HEK293 (cell line): ENCODE data around the gene MELTF.

Source experiments
- CTCF ChIA-PET: fragments of 350-600 bp; formaldehyde crosslinking; extraction: SDS; loops from one replicate; lab custom pipeline; 2021; ENCODE audit warnings: antibody characterized with exemption; lab: Yijun Ruan, JAX
- POLR2A ChIA-PET: fragments of 300-600 bp; formaldehyde crosslinking; extraction: SDS; loops from one replicate; lab custom pipeline; 2020; ENCODE audit warnings: antibody characterized with exemption, inconsistent platforms; lab: Yijun Ruan, JAX
- H3K27ac ChIP-seq: fragments of 200-500 bp; sonication (Bioruptor generic); 2 replicates; pipeline ENCODE4 v1.5.1; 2014; ENCODE audit warnings: low read depth, low read length, control low read depth, inconsistent platforms; ENCODE audit errors: extremely low read depth
- H3K36me3 ChIP-seq, 2 experiments: fragments of 200-500 bp in 1 of 2; sonication (Bioruptor generic) in 1 of 2; 1 replicate in 1 of 2; 2 replicates in 1 of 2; pipeline ENCODE4 v1.5.1; 2014 to 2017; ENCODE audit warnings: inconsistent platforms in 2 of 2, low read length in 2 of 2; ENCODE audit not compliant: control insufficient read depth in 2 of 2, insufficient read depth in 1 of 2
- H3K4me1 ChIP-seq: fragments of 200-500 bp; sonication (Bioruptor generic); 2 replicates; pipeline ENCODE4 v1.5.1; 2014; ENCODE audit warnings: mild to moderate bottlenecking, low read length, inconsistent platforms; ENCODE audit not compliant: control insufficient read depth, insufficient read depth
- H3K4me3 ChIP-seq: 2 replicates; pipeline ENCODE4 v1.5.1; 2011; ENCODE audit warnings: low read depth, mild to moderate bottlenecking, control low read depth, low read length, moderate library complexity
- H3K9me3 ChIP-seq: fragments of 200-500 bp; sonication (Bioruptor generic); 2 replicates; pipeline ENCODE4 v1.5.1; 2014; ENCODE audit warnings: low read depth, low read length, inconsistent platforms; ENCODE audit not compliant: control insufficient read depth, insufficient read depth
- EGR2 ChIP-seq: fragments of 450-650 bp; formaldehyde crosslinking; IDR thresholded peaks from 2 replicates; pipeline ENCODE4 v1.5.1; 2016; ENCODE audit warnings: low read depth, missing biosample characterization, missing genetic modification characterization
- GLIS2 ChIP-seq: fragments of 450-650 bp; formaldehyde crosslinking; IDR thresholded peaks from 2 replicates; pipeline ENCODE4 v1.5.1; 2016; ENCODE audit warnings: missing biosample characterization, missing genetic modification characterization
- HOXA7 ChIP-seq: sonication (generic); formaldehyde crosslinking; IDR thresholded peaks from 2 replicates; pipeline ENCODE4 v1.8.1; 2022; ENCODE audit warnings: missing genetic modification reagents, borderline replicate concordance
- KLF1 ChIP-seq: fragments of 450-650 bp; formaldehyde crosslinking; IDR thresholded peaks from 2 replicates; pipeline ENCODE4 v1.5.1; 2016; ENCODE audit warnings: missing biosample characterization, missing genetic modification characterization
- KLF16 ChIP-seq: fragments of 450-650 bp; formaldehyde crosslinking; IDR thresholded peaks from 2 replicates; pipeline ENCODE4 v1.5.1; 2017; ENCODE audit warnings: missing biosample characterization, missing genetic modification characterization
- MZF1 ChIP-seq: fragments of 450-650 bp; formaldehyde crosslinking; IDR thresholded peaks from 2 replicates; pipeline ENCODE4 v1.5.1; 2017; ENCODE audit warnings: missing biosample characterization, missing genetic modification characterization, borderline replicate concordance
- SCRT1 ChIP-seq: fragments of 450-650 bp; formaldehyde crosslinking; IDR thresholded peaks from 2 replicates; pipeline ENCODE4 v1.5.1; 2016; ENCODE audit warnings: missing biosample characterization, missing genetic modification characterization, borderline replicate concordance
- ZBTB17 ChIP-seq: fragments of 450-650 bp; formaldehyde crosslinking; IDR thresholded peaks from 2 replicates; pipeline ENCODE4 v1.5.1; 2016; ENCODE audit warnings: missing biosample characterization, missing genetic modification characterization
- ZFP41 ChIP-seq: fragments of 450-650 bp; formaldehyde crosslinking; IDR thresholded peaks from 2 replicates; pipeline ENCODE4 v1.5.1; 2016; ENCODE audit warnings: missing biosample characterization, missing genetic modification characterization, borderline replicate concordance
- ZNF138 ChIP-seq: fragments of 450-650 bp; formaldehyde crosslinking; IDR thresholded peaks from 2 replicates; pipeline ENCODE4 v1.5.1; 2016; ENCODE audit warnings: missing biosample characterization, missing genetic modification characterization, borderline replicate concordance
- ZNF239 ChIP-seq: fragments of 450-650 bp; formaldehyde crosslinking; IDR thresholded peaks from 2 replicates; pipeline ENCODE4 v1.5.1; 2016; ENCODE audit warnings: missing biosample characterization, missing genetic modification characterization
- ZNF311 ChIP-seq: fragments of 450-650 bp; formaldehyde crosslinking; IDR thresholded peaks from 2 replicates; pipeline ENCODE4 v1.5.1; 2017; ENCODE audit warnings: missing biosample characterization, missing genetic modification characterization, borderline replicate concordance
- ZNF37A ChIP-seq: fragments of 450-650 bp; IDR thresholded peaks from 2 replicates; pipeline ENCODE4 v1.5.1; 2018; ENCODE audit warnings: missing biosample characterization, missing genetic modification characterization
- ZNF394 ChIP-seq: fragments of 450-650 bp; formaldehyde crosslinking; IDR thresholded peaks from 2 replicates; pipeline ENCODE4 v1.5.1; 2016; ENCODE audit warnings: missing biosample characterization, missing genetic modification characterization, mild to moderate bottlenecking, moderate library complexity, borderline replicate concordance
- ZNF558 ChIP-seq: fragments of 450-650 bp; formaldehyde crosslinking; IDR thresholded peaks from 2 replicates; pipeline ENCODE4 v1.5.1; 2016; ENCODE audit warnings: missing biosample characterization, missing genetic modification characterization
- ZNF626 ChIP-seq: fragments of 450-650 bp; sonication (Bioruptor Pico); formaldehyde crosslinking; IDR thresholded peaks from 2 replicates; pipeline ENCODE4 v1.5.1; 2018; ENCODE audit warnings: missing biosample characterization, missing genetic modification characterization, inconsistent platforms
- ZNF670 ChIP-seq: fragments of 450-650 bp; formaldehyde crosslinking; IDR thresholded peaks from 2 replicates; pipeline ENCODE4 v1.5.1; 2016; ENCODE audit warnings: missing biosample characterization, missing genetic modification characterization, low read depth
- ZNF677 ChIP-seq: fragments of 450-650 bp; IDR thresholded peaks from 2 replicates; pipeline ENCODE4 v1.5.0; 2018; ENCODE audit warnings: missing biosample characterization, mild to moderate bottlenecking, missing genetic modification characterization, moderate library complexity
- TF ChIP-seq, protein P1 (sequence below): fragments of 450-650 bp; formaldehyde crosslinking; IDR thresholded peaks from 2 replicates; pipeline ENCODE4 v1.5.1; 2017; ENCODE audit warnings: missing biosample characterization, missing genetic modification characterization
- TF ChIP-seq, protein P2 (sequence below): fragments of 450-650 bp; formaldehyde crosslinking; IDR thresholded peaks from 2 replicates; pipeline ENCODE4 v1.5.1; 2016; ENCODE audit warnings: missing biosample characterization, missing genetic modification characterization, borderline replicate concordance

The MELTF gene

DNA sequence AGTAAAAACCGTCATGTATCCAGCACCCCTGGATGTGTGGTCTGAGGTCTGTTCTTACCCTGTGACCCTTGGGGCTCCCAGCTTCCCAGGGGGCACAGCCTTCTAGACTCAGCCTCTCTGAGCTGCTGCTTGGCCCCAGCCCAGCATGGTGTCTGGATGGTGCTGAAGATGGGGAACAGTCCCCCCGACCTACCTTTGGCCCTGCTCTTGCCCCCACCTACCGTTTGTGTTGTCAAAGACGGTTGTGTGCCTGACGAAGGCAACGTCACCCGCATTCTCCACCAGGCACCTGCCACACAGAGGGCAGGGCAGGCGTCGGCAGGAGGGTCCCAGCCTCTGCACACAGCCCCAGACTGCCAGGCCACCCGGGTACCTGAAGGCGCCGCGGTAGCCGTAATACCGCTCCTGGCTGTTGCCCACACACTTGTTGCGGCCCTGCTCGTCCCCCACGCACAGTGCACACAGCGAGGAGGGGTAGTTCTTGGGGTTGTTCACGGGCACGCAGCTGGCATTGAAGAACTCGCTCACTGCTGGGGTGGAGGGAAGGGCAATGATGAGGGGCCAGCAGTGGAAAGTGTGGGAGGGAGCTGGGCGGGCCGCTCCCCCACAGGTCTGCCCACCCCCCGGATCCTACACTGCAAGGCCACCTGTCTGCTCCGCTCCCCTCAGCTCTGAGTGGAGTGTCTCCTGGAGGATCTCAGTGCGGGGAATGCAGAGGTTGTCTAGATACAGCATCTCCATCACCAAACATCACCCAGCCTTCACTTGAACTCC is 21.0 kb downstream of the MELTF start (continued):
- TF ChIP-seq SCRT1 (tag by site-specific recombination) (peak; percentile 58; the same call in 1 of the 2 replicates), ZNF558 (tag by site-specific recombination) (no peak), GLIS2 (peak; percentile 25; the same call in 1 of the 2 replicates), MZF1 (tag by site-specific recombination) (no peak), ZNF239 (tag by site-specific recombination) (no peak)
- TF ChIP-seq, protein P1, sequence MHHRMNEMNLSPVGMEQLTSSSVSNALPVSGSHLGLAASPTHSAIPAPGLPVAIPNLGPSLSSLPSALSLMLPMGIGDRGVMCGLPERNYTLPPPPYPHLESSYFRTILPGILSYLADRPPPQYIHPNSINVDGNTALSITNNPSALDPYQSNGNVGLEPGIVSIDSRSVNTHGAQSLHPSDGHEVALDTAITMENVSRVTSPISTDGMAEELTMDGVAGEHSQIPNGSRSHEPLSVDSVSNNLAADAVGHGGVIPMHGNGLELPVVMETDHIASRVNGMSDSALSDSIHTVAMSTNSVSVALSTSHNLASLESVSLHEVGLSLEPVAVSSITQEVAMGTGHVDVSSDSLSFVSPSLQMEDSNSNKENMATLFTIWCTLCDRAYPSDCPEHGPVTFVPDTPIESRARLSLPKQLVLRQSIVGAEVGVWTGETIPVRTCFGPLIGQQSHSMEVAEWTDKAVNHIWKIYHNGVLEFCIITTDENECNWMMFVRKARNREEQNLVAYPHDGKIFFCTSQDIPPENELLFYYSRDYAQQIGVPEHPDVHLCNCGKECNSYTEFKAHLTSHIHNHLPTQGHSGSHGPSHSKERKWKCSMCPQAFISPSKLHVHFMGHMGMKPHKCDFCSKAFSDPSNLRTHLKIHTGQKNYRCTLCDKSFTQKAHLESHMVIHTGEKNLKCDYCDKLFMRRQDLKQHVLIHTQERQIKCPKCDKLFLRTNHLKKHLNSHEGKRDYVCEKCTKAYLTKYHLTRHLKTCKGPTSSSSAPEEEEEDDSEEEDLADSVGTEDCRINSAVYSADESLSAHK (tag by site-specific recombination): no peak
- TF ChIP-seq, protein P2, sequence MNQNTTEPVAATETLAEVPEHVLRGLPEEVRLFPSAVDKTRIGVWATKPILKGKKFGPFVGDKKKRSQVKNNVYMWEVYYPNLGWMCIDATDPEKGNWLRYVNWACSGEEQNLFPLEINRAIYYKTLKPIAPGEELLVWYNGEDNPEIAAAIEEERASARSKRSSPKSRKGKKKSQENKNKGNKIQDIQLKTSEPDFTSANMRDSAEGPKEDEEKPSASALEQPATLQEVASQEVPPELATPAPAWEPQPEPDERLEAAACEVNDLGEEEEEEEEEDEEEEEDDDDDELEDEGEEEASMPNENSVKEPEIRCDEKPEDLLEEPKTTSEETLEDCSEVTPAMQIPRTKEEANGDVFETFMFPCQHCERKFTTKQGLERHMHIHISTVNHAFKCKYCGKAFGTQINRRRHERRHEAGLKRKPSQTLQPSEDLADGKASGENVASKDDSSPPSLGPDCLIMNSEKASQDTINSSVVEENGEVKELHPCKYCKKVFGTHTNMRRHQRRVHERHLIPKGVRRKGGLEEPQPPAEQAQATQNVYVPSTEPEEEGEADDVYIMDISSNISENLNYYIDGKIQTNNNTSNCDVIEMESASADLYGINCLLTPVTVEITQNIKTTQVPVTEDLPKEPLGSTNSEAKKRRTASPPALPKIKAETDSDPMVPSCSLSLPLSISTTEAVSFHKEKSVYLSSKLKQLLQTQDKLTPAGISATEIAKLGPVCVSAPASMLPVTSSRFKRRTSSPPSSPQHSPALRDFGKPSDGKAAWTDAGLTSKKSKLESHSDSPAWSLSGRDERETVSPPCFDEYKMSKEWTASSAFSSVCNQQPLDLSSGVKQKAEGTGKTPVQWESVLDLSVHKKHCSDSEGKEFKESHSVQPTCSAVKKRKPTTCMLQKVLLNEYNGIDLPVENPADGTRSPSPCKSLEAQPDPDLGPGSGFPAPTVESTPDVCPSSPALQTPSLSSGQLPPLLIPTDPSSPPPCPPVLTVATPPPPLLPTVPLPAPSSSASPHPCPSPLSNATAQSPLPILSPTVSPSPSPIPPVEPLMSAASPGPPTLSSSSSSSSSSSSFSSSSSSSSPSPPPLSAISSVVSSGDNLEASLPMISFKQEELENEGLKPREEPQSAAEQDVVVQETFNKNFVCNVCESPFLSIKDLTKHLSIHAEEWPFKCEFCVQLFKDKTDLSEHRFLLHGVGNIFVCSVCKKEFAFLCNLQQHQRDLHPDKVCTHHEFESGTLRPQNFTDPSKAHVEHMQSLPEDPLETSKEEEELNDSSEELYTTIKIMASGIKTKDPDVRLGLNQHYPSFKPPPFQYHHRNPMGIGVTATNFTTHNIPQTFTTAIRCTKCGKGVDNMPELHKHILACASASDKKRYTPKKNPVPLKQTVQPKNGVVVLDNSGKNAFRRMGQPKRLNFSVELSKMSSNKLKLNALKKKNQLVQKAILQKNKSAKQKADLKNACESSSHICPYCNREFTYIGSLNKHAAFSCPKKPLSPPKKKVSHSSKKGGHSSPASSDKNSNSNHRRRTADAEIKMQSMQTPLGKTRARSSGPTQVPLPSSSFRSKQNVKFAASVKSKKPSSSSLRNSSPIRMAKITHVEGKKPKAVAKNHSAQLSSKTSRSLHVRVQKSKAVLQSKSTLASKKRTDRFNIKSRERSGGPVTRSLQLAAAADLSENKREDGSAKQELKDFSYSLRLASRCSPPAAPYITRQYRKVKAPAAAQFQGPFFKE (tag by site-specific recombination): no peak

DNA sequence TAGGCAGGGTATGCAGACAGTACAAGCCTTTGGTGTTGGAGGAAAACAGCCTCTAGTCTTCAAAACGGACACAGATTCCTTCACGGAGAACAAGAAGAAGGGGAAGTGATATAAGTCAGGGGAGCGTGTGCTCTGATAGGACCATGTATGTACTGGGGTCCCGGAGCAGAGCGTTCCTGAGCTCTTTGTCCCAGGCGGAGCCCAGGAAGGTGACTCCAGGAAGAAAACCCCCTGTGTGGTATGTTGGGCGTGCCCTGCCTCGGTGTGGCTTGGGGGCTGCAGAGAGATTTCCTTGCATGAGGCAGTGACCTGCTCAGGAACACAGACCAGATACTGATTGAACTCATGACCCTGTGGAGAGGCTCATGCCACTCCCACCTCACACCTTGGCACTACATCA is 21.7 kb downstream of the MELTF start:
- ChIA-PET POLR2A (no interaction called here), CTCF (interaction anchor here (0.7 kb wide), 1 partner anchor 362 kb away, joined by 3 read pairs; no protein-coding TSS in a partner anchor)
- Histone ChIP-seq H3K36me3 (peaks cover 0 to 15% of the 10 kb centered on the region in 2 experiments; a peak in 1 of 3 replicates), H3K27ac (no peak overlapping the region), H3K4me3 (no peak overlapping the region), H3K4me1 (no peaks in the 10 kb centered on the region; the same call in 1 of the 2 replicates), H3K9me3 (no peaks in the 10 kb centered on the region)
- TF ChIP-seq ZNF670 (tag by site-specific recombination) (no peak), ZNF677 (tag by site-specific recombination) (no peak), EGR2 (tag by site-specific recombination) (no peak), KLF16 (tag by site-specific recombination) (no peak), ZFP41 (tag by site-specific recombination) (no peak), ZNF626 (tag by site-specific recombination) (no peak), ZNF311 (no peak), ZBTB17 (tag by site-specific recombination) (no peak), HOXA7 (CRISPR knock-in tag) (no peak), ZNF138 (tag by site-specific recombination) (no peak), ZNF37A (no peak), KLF1 (no peak), ZNF394 (no peak)
- TF ChIP-seq, all 188 proteins: peak for 0
